Keratinocyte (primary cell): ENCODE measurements around the gene CXADR. TPM values are rescaled to one million over a fixed set of nuclear protein-coding genes. Genes with fewer than 3 reads are reported as not detected.

Source experiments
- DNase-seq: peaks from one replicate; pipeline ENCODE4 v3.0.0-alpha.2; 2011; ENCODE audit warnings: low read depth, missing footprints, low spot score
- FAIRE-seq: peaks from 2 replicates; lab custom pipeline; 2011; peaks lifted over from hg19 to GRCh38; lab: Jason Lieb, UNC
- H2AFZ ChIP-seq: 2 replicates; pipeline ENCODE4 v1.6.0; 2012; ENCODE audit warnings: low read length, control low read depth, inconsistent platforms; ENCODE audit not compliant: control insufficient read depth
- H3K27ac ChIP-seq: 2 replicates; pipeline ENCODE4 v1.5.1; 2011; ENCODE audit warnings: low read length; ENCODE audit not compliant: control insufficient read depth, insufficient read depth
- H3K27me3 ChIP-seq: 3 replicates; pipeline ENCODE4 v1.6.0; 2011; ENCODE audit warnings: low read length; ENCODE audit not compliant: control insufficient read depth, insufficient read depth; ENCODE audit errors: extremely low read depth
- H3K36me3 ChIP-seq, 2 experiments: 2 replicates in 1 of 2; 3 replicates in 1 of 2; pipeline ENCODE4 v1.5.1; 2011; ENCODE audit warnings: low read length in 2 of 2, mild to moderate bottlenecking in 1 of 2; ENCODE audit not compliant: control insufficient read depth in 2 of 2, insufficient read depth in 2 of 2; ENCODE audit errors: extremely low read depth in 1 of 2
- H3K4me1 ChIP-seq: 3 replicates; pipeline ENCODE4 v1.5.1; 2011; ENCODE audit warnings: low read length; ENCODE audit not compliant: control insufficient read depth, insufficient read depth; ENCODE audit errors: extremely low read depth
- H3K4me2 ChIP-seq: 3 replicates; pipeline ENCODE4 v1.6.0; 2011; ENCODE audit warnings: low read depth, low read length; ENCODE audit not compliant: control insufficient read depth, insufficient read depth; ENCODE audit errors: extremely low read depth
- H3K4me3 ChIP-seq, 3 experiments: fragments of 200-600 bp in 1 of 3; sonication (generic) in 1 of 3; 2 replicates in 2 of 3; 3 replicates in 1 of 3; pipeline ENCODE4 v1.5.1; 2011 to 2016; ENCODE audit warnings: low read length in 3 of 3, mild to moderate bottlenecking in 3 of 3, control low read depth in 2 of 3, inconsistent platforms in 1 of 3, low read depth in 1 of 3, mixed read lengths in 1 of 3, mixed run types in 1 of 3, moderate library complexity in 1 of 3; ENCODE audit not compliant: control insufficient read depth in 2 of 3, insufficient read depth in 2 of 3; ENCODE audit errors: extremely low read depth in 1 of 3
- H3K79me2 ChIP-seq: 2 replicates; pipeline ENCODE4 v1.6.0; 2012; ENCODE audit warnings: low read length; ENCODE audit not compliant: control insufficient read depth, insufficient read depth
- H3K9ac ChIP-seq: 3 replicates; pipeline ENCODE4 v1.6.0; 2011; ENCODE audit warnings: low read length; ENCODE audit not compliant: control insufficient read depth, insufficient read depth; ENCODE audit errors: extremely low read depth
- H3K9me1 ChIP-seq: 3 replicates; pipeline ENCODE4 v1.6.0; 2011; ENCODE audit warnings: low read length; ENCODE audit not compliant: control insufficient read depth, insufficient read depth; ENCODE audit errors: extremely low read depth
- H3K9me3 ChIP-seq: 2 replicates; pipeline ENCODE4 v1.5.1; 2012; ENCODE audit warnings: low read depth, low read length; ENCODE audit not compliant: control insufficient read depth
- H4K20me1 ChIP-seq: 3 replicates; pipeline ENCODE4 v1.6.0; 2011; ENCODE audit warnings: low read length; ENCODE audit not compliant: control insufficient read depth, insufficient read depth; ENCODE audit errors: extremely low read depth
- CTCF ChIP-seq, 3 experiments: IDR thresholded peaks in 1 of 3; conservative IDR thresholded peaks in 1 of 3; optimal IDR thresholded peaks in 1 of 3; 2 replicates in 2 of 3; 3 replicates in 1 of 3; pipeline versions ENCODE3 to v1.5.1; 2011; ENCODE audit warnings: low read length in 3 of 3, mild to moderate bottlenecking in 3 of 3, moderate library complexity in 2 of 3, control low read depth in 1 of 3, inconsistent platforms in 1 of 3; ENCODE audit not compliant: insufficient read depth in 2 of 3; ENCODE audit errors: extremely low read depth in 1 of 3
- EZH2 ChIP-seq: IDR thresholded peaks from one replicate; pipeline ENCODE4 v1.6.1; 2012; ENCODE audit warnings: inconsistent platforms, mild to moderate bottlenecking, low read length, moderate library complexity
- dilution Hi-C: fragments of 300-500 bp; cut with MboI; formaldehyde crosslinking; loops from one replicate; pipeline ENCODE4 v1.7.0; 2020; ENCODE audit warnings: low sequenced_read_pairs; ENCODE audit not compliant: extremely low pct_ligation_motif_present
- polyA plus RNA-seq, 5 experiments: library from polyadenylated mRNA; depleted of rRNA in 3 of 5; stranded (reverse) in 3 of 5; stranded (forward) in 1 of 5; unstranded in 1 of 5; fragments of >200 nt; gene quantifications; 1 replicate in 1 of 5; 2 replicates in 3 of 5; 3 replicates in 1 of 5; pipeline versions ENCODE4 v1.2.1 to v1.2.3, GENCODE V29; 2011 to 2012; ENCODE audit warnings: missing spikeins in 2 of 5, low read depth in 1 of 5, low replicate concordance in 1 of 5
- small RNA-seq, 3 experiments: library from RNA; depleted of rRNA; stranded (forward); fragments of <200 nt; gene quantifications; one replicate each; pipeline ENCODE3, GENCODE V24; 2012; ENCODE audit warnings: low read depth in 3 of 3, low replicate concordance in 1 of 3; ENCODE audit not compliant: insufficient read length in 3 of 3

CXADR gene
- polyA plus RNA-seq, 1 donor (not counting 4 experiments of a cell fraction or from before 2014, with no cell fraction given) = 37.3 TPM

- Histone ChIP-seq H3K9ac (no peak overlapping the region), H3K27me3 (no peaks in the 10 kb centered on the region), H3K27ac (no peak overlapping the region), H3K9me1 (no peaks in the 10 kb centered on the region), H3K4me1 (no peaks in the 10 kb centered on the region), H3K9me3 (no peaks in the 10 kb centered on the region), H3K4me2 (no peak overlapping the region), H4K20me1 (no peaks in the 10 kb centered on the region), H2AFZ (no peak overlapping the region), H3K36me3 (no peaks in the 10 kb centered on the region), H3K79me2 (no peaks in the 10 kb centered on the region), H3K4me3 (no peak overlapping the region)
- FAIRE-seq (no peak), DNase-seq (no peak)
- no peak for TF ChIP-seq CTCF (optimal IDR thresholded peaks at IDR 0.05 in 1 of 3, IDR thresholded peaks at IDR 0.05 in 1 of 3, conservative IDR thresholded peaks at IDR 0.05 in 1 of 3; ENCODE audit: extremely low read depth in 1 of 3, insufficient read depth in 2 of 3, low read length in 3 of 3)
- no peak for TF ChIP-seq EZH2
- dilution Hi-C loops = no loop called here
Observed at GRCh38 chr21:17640821-17641220, 128.0 kb downstream of the CXADR start.

Small RNA genes within 50 kb of the gene (small RNA-seq; reads per million reads assigned to genes)
- 0 reads per million in 3 experiments for gene RF00019
- 0 reads per million in 3 experiments for gene RN7SL163P
- 0 reads per million in 3 experiments for gene RPL39P40

Other genes starting within 250 kb of the CXADR start
- gene BTG3, start 99.9 kb downstream of the CXADR start, polyA plus RNA-seq = 29.9 to 51.2 TPM (median 39.2 TPM) in 3 replicates